GM21529 (cell line): ENCODE results near the gene N4BP2L2.

Experiments
- ATAC-seq: cut with Tn5 transposase; IDR thresholded peaks from one replicate; pipeline ENCODE4 v1.9.1; 2021; ENCODE audit not compliant: unreplicated experiment

N4BP2L2 gene

GRCh38 chr13:32426990-32427851 lies 111.4 kb downstream of the N4BP2L2 start:
- peak; percentile 20 for ATAC-seq

- peak; percentile 15 for ATAC-seq
Measured at GRCh38 chr13:32426191-32426989, 112.2 kb downstream of the N4BP2L2 start.

DNA sequence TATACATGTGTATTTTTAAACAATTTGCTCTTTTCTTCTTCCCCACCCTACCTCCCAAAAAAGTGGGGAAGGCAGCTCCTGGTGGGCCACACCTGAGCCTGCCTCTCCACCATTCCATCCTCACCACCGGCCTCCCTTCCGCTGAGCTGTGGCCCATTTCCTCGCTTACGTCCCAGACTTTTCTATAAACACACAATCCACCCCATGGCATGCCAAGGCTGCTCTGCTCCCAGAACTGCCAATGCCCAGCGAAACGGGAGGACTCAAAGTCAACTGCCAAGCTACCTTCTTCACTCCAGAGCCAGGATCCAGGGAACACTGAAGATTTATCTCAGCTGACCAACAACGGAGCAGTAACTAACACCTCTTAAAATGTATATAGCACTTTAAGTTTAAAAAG lies 113.4 kb downstream of the N4BP2L2 start:
- ATAC-seq, result no peak

GRCh38 chr13:32423592-32423991 lies 115.0 kb downstream of the N4BP2L2 start:
- no peak for ATAC-seq

DNA sequence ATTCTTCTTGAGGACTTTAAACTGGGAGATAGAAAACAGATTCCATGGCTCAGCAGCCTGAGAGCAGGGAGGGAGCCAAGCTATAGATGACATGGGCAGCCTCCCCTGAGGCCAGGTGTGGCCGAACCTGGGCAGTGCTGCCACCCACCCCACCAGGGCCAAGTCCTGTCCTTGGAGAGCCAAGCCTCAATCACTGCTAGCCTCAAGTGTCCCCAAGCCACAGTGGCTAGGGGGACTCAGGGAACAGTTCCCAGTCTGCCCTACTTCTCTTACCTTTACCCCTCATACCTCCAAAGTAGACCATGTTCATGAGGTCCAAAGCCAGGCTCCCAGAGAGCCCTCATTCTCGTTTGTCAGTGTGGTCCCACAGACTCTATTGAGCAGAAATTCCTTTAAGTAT lies 118.7 kb downstream of the N4BP2L2 start:
- ATAC-seq, result no peak

GRCh38 chr13:32417995-32418394 lies 120.6 kb downstream of the N4BP2L2 start:
- no peak for ATAC-seq

GRCh38 chr13:32415019-32415418 lies 123.6 kb downstream of the N4BP2L2 start:
- ATAC-seq, result no peak

DNA sequence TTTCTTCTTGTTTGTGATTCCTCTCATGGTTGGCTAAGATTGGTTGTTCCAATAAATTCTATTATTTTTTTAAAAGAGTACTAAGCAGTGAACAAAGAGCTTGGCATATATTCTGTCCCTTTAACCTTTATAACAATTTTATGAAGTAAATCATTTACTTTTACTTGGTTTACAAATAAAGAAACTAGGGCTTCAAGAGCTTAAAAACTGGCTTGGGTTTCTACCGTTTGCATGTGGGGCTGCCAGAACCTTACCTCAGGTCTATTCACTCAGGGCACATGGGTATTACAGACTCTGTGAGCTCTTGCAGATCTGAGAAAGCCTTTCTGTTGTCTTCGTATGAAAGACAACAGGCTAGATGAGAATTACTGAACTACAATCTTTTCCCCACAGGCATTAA lies 124.0 kb downstream of the N4BP2L2 start:
- ATAC-seq, result no peak

DNA sequence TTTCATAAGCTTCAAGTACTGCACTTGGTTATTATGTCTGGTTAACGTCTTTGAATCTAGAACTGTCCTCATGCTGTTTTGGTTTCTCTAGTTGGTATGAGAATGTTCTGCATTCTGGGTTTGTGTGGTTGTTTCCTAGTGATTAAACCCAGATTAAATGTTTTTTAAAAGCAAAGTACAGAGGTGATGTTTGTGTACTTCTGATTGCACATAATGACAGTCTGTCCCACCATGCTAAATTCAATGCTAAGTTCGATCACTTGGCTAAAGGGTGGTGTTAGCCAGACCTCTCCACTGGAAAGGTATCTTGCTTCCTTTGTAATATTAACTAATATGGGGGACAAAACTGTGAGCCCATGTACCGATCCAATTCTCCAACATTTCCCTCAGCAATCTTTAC lies 125.3 kb downstream of the N4BP2L2 start:
- ATAC-seq, result no peak

DNA sequence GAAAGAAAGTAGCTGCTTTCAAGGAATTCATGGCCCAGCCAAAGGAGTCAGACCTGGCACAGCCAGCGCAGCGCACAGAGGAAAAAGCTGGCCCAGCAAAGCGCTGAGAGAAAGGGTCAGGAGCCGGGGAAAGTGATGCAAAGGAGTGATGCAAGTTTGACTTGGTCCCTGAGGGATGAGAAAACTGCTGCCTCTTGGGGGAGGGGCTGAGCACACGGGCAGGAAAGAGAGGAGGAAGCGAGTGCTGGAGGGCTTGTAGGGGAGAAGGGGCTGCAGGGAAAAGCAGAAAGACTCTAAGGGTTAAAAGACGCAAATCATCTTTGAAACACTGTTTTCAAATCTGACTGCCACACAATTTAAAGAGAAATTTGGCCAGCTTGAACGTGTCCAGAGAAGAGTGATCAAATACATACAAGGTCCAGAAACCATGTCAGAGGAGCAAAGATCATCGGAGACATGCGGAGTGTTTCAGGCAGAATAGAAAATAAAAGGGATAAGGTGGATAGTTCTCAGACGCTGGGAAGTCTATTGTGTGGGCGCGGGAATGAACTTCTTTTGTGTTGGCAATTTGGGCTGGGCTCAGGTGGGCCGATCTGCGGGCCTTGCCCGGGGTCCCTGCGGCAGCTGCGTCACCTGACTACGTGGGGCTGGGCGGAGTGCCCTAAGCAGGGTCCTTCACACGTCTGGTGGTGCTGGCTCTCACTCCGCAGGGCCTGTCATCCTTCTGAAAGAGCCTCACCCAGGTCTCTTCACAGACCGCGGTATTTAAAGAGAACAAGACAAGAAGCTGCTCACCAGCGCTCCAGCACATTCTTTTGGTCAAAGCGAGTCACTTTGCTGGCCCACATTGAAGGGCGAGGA lies 128.8 kb downstream of the N4BP2L2 start:
- no peak for ATAC-seq

DNA sequence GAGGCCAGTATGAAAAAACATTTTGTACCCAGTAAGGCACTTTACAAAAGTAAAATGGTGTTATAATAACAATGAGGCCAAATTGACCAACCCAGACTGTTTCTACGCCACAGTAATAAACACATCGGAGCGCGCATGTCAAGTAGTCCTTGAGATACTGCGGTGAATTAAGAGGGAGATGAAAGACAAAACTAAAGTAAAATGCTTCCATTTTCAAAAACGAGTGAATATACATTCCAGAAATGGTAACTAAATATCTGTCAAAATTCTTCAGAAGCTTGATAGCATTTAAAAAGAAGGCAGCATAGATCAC lies 129.6 kb downstream of the N4BP2L2 start:
- ATAC-seq, result no peak

DNA sequence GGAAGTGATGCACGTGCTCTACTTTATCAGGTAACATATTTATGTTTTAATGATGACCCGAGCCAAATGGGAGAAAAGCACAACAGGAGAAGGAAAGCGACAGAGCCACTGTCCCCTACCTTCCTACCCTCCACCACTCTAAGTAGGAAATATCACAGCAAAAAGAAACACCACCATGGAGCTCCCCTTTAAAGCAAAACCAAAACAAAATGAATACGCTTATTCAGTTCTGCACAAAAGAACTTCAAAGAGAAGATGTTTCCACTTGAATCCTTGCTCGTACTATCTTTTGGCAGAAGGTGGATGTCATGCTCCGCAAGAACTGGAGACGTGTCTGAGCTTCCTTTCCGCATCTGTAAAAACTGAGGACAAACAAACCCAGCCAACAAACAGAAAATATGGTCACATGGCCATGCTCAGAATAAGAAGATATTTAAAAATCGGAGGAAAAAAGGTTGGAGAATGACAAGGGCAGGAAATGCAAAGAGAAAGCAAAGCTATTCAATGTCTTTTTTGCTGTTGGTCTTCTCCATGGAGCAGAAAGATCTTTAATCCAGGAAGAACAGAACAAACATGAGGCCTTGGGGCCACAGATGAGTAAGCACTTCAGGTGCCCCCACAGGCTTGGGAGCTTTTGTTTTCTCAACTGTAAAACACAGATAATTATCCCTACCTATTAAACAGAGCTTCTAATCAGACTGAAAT lies 130.1 kb downstream of the N4BP2L2 start:
- no peak for ATAC-seq

- peak; percentile 73 for ATAC-seq
Measured at GRCh38 chr13:32407854-32408253, 130.7 kb downstream of the N4BP2L2 start.

- no peak for ATAC-seq
Measured at GRCh38 chr13:32403108-32403507, 135.5 kb downstream of the N4BP2L2 start.

GRCh38 chr13:32391101-32391619 lies 147.4 kb downstream of the N4BP2L2 start:
- no peak for ATAC-seq

DNA sequence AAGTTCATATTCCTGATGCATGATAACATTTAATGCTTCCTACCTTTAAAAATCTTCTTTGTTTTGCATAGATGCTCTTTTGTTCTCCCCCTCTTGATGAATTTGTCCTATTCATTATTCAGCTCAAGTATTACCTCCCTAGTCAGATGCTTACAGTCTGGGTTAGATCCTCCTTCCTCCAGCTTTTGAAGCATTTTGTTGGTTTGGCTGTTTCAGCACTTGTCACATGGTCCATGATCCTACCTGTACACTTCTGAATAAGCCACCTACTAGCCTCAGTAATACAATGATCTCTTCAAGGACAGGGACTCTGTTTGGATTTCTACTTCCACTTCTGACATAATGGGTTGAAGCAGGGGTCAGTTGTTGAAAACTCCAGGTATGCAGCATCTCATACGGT lies 148.1 kb downstream of the N4BP2L2 start:
- no peak for ATAC-seq

DNA sequence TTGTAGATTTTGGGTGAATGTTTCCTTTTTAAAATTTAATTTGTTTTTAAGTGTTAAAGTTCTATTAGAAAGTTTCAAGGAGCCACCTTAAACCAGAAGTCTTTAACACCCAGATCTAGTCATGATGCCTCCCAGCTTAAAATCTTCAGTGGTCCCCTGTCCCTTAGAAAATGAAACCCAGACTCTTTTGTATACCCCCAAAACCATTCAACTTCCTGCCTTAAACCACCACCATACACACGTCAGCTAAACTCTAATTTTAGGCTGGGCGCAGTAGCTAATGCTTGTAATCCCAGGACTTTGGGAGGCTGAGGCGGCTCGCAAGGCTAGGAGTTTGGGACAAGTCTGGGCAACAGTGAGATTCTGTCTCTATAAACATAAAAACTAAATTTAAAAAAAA lies 148.5 kb downstream of the N4BP2L2 start:
- peak; percentile 67 for ATAC-seq

- ATAC-seq, result no peak
Measured at GRCh38 chr13:32385410-32385809, 153.2 kb downstream of the N4BP2L2 start.

- ATAC-seq, result no peak
Measured at GRCh38 chr13:32384702-32385101, 153.9 kb downstream of the N4BP2L2 start.

DNA sequence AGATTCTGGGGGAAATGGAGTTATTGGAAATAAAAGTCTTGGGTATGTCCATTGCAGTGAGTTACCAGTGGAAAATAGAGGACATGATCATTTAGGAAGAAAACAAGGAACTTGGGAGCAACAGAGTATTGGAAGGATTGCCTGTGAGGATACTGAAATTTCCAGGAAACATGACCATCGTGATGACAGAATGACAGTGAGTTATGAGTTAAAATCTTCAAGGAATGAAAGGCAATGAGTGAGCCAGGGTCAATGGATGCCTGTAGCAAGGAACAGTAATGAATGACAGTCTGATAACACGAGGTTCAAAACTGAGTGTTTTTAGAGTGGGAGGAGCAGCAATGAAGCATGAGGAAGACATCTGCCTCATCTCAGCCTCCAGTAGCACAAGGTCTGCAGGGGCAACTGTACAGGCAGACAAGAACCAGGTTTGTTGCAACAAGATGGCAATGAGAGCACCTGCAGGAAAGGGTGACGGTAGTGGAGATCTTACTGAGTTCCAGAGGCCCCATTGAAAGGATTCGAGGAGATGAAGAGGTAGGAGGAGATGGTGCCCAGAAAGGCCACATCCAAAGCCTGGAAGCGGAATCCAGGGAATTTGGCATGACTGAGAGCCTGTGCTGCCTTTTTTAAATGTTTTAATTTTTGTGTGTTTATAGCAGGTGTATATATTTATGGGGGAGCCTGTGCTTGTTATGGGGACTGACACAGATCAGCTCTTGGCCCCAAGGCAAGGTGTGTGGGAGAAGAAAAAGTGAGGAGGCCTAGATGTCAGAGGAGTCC lies 154.6 kb downstream of the N4BP2L2 start:
- ATAC-seq, result no peak
